ENCODE measurements around the gene ZNF609. TPM values are rescaled to one million over a fixed set of nuclear protein-coding genes. Genes with fewer than 3 reads are reported as not detected.

The ZNF609 gene
- total and polyA plus RNA-seq, 4 donors, result 8.1 to 54.2 (median 22.0) TPM

GRCh38 chr15:64691896-64692565 is 231.7 kb downstream of the ZNF609 start:
- H3K9ac ChIP-seq (ENCODE audit: insufficient read depth in 1 of 2, low read length in 2 of 2), result no peak overlapping the region
- no peaks in the 10 kb centered on the region for H3K9me3 ChIP-seq (ENCODE audit: control insufficient read depth in 4 of 4, insufficient read depth in 3 of 4, low read length in 3 of 4)
- no peaks in the 10 kb centered on the region for H3K27me3 ChIP-seq (ENCODE audit: control insufficient read depth in 3 of 3, insufficient read depth in 3 of 3, low read length in 2 of 3)
- 48 to 68% methylated on average over 9 of the region's 9 CpGs for WGBS, 2 donors
- H3K27ac ChIP-seq (ENCODE audit: low read depth in 1 of 2, low read length in 1 of 2), result peak overlapping the region in 1 of 2 donors; percentile 58
- peaks cover 15 to 34% (median 31%) of the 10 kb centered on the region in 4 donors for H3K36me3 ChIP-seq (ENCODE audit: control insufficient read depth in 4 of 4, insufficient read depth in 4 of 4, low read length in 4 of 4)
- ATAC-seq (ENCODE audit: insufficient read depth, low FRiP score) (peak; percentile 69), DNase-seq (no peak)
- TF ChIP-seq CTCF (IDR thresholded peaks at IDR 0.05; ENCODE audit: control extremely low read depth, extremely low read depth), result no peak
- no peak overlapping the region for H3K4me3 ChIP-seq
- H3K4me1 ChIP-seq (ENCODE audit: control insufficient read depth in 5 of 5, insufficient read depth in 5 of 5, low read length in 5 of 5), result peaks cover 3 to 62% (median 39%) of the 10 kb centered on the region in 5 donors

GRCh38 chr15:64693134-64693533 is 232.8 kb downstream of the ZNF609 start:
- no peak overlapping the region for H3K4me3 ChIP-seq
- peaks cover 15 to 27% (median 24%) of the 10 kb centered on the region in 4 donors for H3K36me3 ChIP-seq (ENCODE audit: control insufficient read depth in 4 of 4, insufficient read depth in 4 of 4, low read length in 4 of 4)
- DNase-seq (peak; percentile 84 to 93 (median 93)), ATAC-seq (ENCODE audit: insufficient read depth, low FRiP score) (peak; percentile 71)
- no peaks in the 10 kb centered on the region for H3K27me3 ChIP-seq (ENCODE audit: control insufficient read depth in 3 of 3, insufficient read depth in 3 of 3, low read length in 2 of 3)
- peaks cover 7 to 57% (median 37%) of the 10 kb centered on the region in 5 donors for H3K4me1 ChIP-seq (ENCODE audit: control insufficient read depth in 5 of 5, insufficient read depth in 5 of 5, low read length in 5 of 5)
- WGBS, 2 donors, result 33 to 45% methylated on average over 5 of the region's 5 CpGs
- no peaks in the 10 kb centered on the region for H3K9me3 ChIP-seq (ENCODE audit: control insufficient read depth in 4 of 4, insufficient read depth in 3 of 4, low read length in 3 of 4)
- peak overlapping the region; percentile 31 to 61 for H3K9ac ChIP-seq (ENCODE audit: insufficient read depth in 1 of 2, low read length in 2 of 2)
- no peak for TF ChIP-seq CTCF (IDR thresholded peaks at IDR 0.05; ENCODE audit: control extremely low read depth, extremely low read depth)
- peak overlapping the region in 1 of 2 donors; percentile 72 for H3K27ac ChIP-seq (ENCODE audit: low read depth in 1 of 2, low read length in 1 of 2)

- peak overlapping the region in 1 of 2 donors; percentile 33 for H3K9ac ChIP-seq (ENCODE audit: insufficient read depth in 1 of 2, low read length in 2 of 2)
- H3K36me3 ChIP-seq (ENCODE audit: control insufficient read depth in 4 of 4, insufficient read depth in 4 of 4, low read length in 4 of 4), result peaks cover 12 to 18% (median 15%) of the 10 kb centered on the region in 4 donors
Observed at GRCh38 chr15:64694816-64695215, 234.4 kb downstream of the ZNF609 start.

More at GRCh38 chr15:64694816-64695215, 234.4 kb downstream of the ZNF609 start:
- Histone ChIP-seq H3K27ac (ENCODE audit: low read depth in 1 of 2, low read length in 1 of 2) (peak overlapping the region in 1 of 2 donors; percentile 4), H3K4me3 (no peak overlapping the region), H3K9me3 (ENCODE audit: control insufficient read depth in 4 of 4, insufficient read depth in 3 of 4, low read length in 3 of 4) (no peaks in the 10 kb centered on the region), H3K27me3 (ENCODE audit: control insufficient read depth in 3 of 3, insufficient read depth in 3 of 3, low read length in 2 of 3) (no peaks in the 10 kb centered on the region), H3K4me1 (ENCODE audit: control insufficient read depth in 5 of 5, insufficient read depth in 5 of 5, low read length in 5 of 5) (peaks cover 9 to 65% (median 53%) of the 10 kb centered on the region in 5 donors)
- DNase-seq, result no peak
- no peak for TF ChIP-seq CTCF (IDR thresholded peaks at IDR 0.05; ENCODE audit: control extremely low read depth, extremely low read depth)
- ATAC-seq (ENCODE audit: insufficient read depth, low FRiP score), result no peak
- WGBS, 2 donors, result 77 to 88% methylated on average over 2 of the region's 2 CpGs
